HepG2 (cell line): ENCODE results near the gene NPC1. TPM values are rescaled to one million over a fixed set of nuclear protein-coding genes. Genes with fewer than 3 reads are reported as not detected.

Experiments
- ATAC-seq: fragments of 200-7000 bp; cut with Tn5 transposase; 3 replicates; pipeline ENCODE4 v1.9.1; 2020; ENCODE audit warnings: mild to moderate bottlenecking, moderate library complexity
- Bru-seq: library from RNA; stranded (reverse); fragments of 400-500 nt; gene quantifications from one replicate; lab custom pipeline; 2021; lab: Mats Ljungman, UMichigan
- BruChase-seq, 2 experiments: library from RNA; stranded (reverse); fragments of 400-500 nt; gene quantifications; one replicate each; lab custom pipeline; 2021; lab: Mats Ljungman, UMichigan
- BruUV-seq: library from RNA; stranded (reverse); fragments of 400-500 nt; replicated peaks from 2 replicates; lab custom pipeline; 2021; lab: Mats Ljungman, UMichigan
- CTCF ChIA-PET: fragments of 300-600 bp; formaldehyde crosslinking; extraction: SDS; loops from one replicate; lab custom pipeline; 2021; ENCODE audit warnings: low total read pairs, inconsistent platforms, low intra/inter-chr PET ratio; lab: Yijun Ruan, JAX
- POLR2A ChIA-PET: fragments of 350-600 bp; sonication (Branson Sonifier 250); formaldehyde crosslinking; loops from one replicate; lab custom pipeline; 2020; ENCODE audit warnings: antibody characterized with exemption, inconsistent platforms; lab: Yijun Ruan, JAX
- DNase-seq: peaks from one replicate; pipeline ENCODE4 v3.0.0-alpha.2; 2015; ENCODE audit warnings: low spot score
- FAIRE-seq: peaks from 3 replicates; lab custom pipeline; 2011; peaks lifted over from hg19 to GRCh38; lab: Jason Lieb, UNC
- H2AFZ ChIP-seq: one replicate; pipeline ENCODE4 v1.6.1; 2011; ENCODE audit warnings: low read length, inconsistent platforms
- H3K27ac ChIP-seq: fragments of 300-600 bp; 3 replicates; pipeline ENCODE4 v1.8.0; 2011; ENCODE audit warnings: mixed run types, mild to moderate bottlenecking, mixed read lengths, low read length, inconsistent platforms; ENCODE audit not compliant: insufficient read depth; ENCODE audit errors: extremely low read length
- H3K27me3 ChIP-seq, 2 experiments: fragments of 200-600 bp in 1 of 2; 2 replicates in 1 of 2; 3 replicates in 1 of 2; pipeline versions ENCODE4 v1.6.0 to v1.8.0; 2011; ENCODE audit warnings: low read length in 2 of 2, mild to moderate bottlenecking in 2 of 2, moderate library complexity in 2 of 2, inconsistent platforms in 1 of 2; ENCODE audit not compliant: insufficient read depth in 2 of 2, control insufficient read depth in 1 of 2
- H3K36me3 ChIP-seq, 2 experiments: fragments of 200-600 bp in 1 of 2; replicated peaks in 1 of 2; 2 replicates in 1 of 2; 3 replicates in 1 of 2; pipeline versions ENCODE4 v1.5.1 to v1.8.0; 2011; ENCODE audit warnings: low read length in 2 of 2, inconsistent platforms in 1 of 2; ENCODE audit not compliant: insufficient read depth in 2 of 2, control insufficient read depth in 1 of 2
- H3K4me1 ChIP-seq: 2 replicates; pipeline ENCODE4 v1.5.1; 2012; ENCODE audit warnings: low read length, inconsistent platforms; ENCODE audit not compliant: insufficient read depth
- H3K4me2 ChIP-seq: 2 replicates; pipeline ENCODE4 v1.6.0; 2011; ENCODE audit warnings: low read depth, low read length, inconsistent platforms
- H3K4me3 ChIP-seq, 3 experiments: fragments of 200-600 bp in 1 of 3; sonication (generic), shearing (Covaris generic) in 1 of 3; replicated peaks in 1 of 3; 2 replicates each; pipeline ENCODE4 v1.5.1; 2011 to 2016; ENCODE audit warnings: low read length in 3 of 3, inconsistent platforms in 2 of 3, low read depth in 2 of 3, mild to moderate bottlenecking in 2 of 3, control low read depth in 1 of 3, mixed read lengths in 1 of 3; ENCODE audit not compliant: insufficient read depth in 1 of 3
- H3K79me2 ChIP-seq: one replicate; pipeline ENCODE4 v1.6.1; 2011; ENCODE audit warnings: low read length, inconsistent platforms; ENCODE audit not compliant: insufficient read depth
- H3K9ac ChIP-seq: 2 replicates; pipeline ENCODE4 v1.6.0; 2011; ENCODE audit warnings: mild to moderate bottlenecking, low read depth, low read length, inconsistent platforms; ENCODE audit not compliant: insufficient read depth
- H3K9me3 ChIP-seq: 2 replicates; pipeline ENCODE4 v1.5.1; 2012; ENCODE audit warnings: mild to moderate bottlenecking, low read length
- H4K20me1 ChIP-seq: 2 replicates; pipeline ENCODE4 v1.6.0; 2011; ENCODE audit warnings: inconsistent platforms, mild to moderate bottlenecking, low read length, moderate library complexity; ENCODE audit not compliant: insufficient read depth
- FOXC1 ChIP-seq: sonication (generic); formaldehyde crosslinking; IDR thresholded peaks from 2 replicates; pipeline ENCODE4 v1.8.0; 2022; ENCODE audit warnings: mild to moderate bottlenecking, missing genetic modification reagents, borderline replicate concordance
- HIVEP1 ChIP-seq: sonication (generic); formaldehyde crosslinking; IDR thresholded peaks from 2 replicates; pipeline ENCODE4 v1.4.0; 2020; ENCODE audit warnings: mild to moderate bottlenecking, missing genetic modification reagents
- MED13 ChIP-seq: sonication (generic); formaldehyde crosslinking; IDR thresholded peaks from 2 replicates; pipeline ENCODE4 v1.5.0; 2020; ENCODE audit warnings: missing genetic modification reagents
- PHF5A ChIP-seq: IDR thresholded peaks from one replicate; pipeline ENCODE4 v1.6.1; 2018; ENCODE audit warnings: low read depth, missing genetic modification reagents; ENCODE audit not compliant: unreplicated experiment
- POLR2A ChIP-seq, 2 experiments: IDR thresholded peaks; 2 replicates each; pipeline ENCODE4 v1.6.1; 2011; ENCODE audit warnings: low read depth in 2 of 2, low read length in 2 of 2, mild to moderate bottlenecking in 1 of 2, moderate library complexity in 1 of 2; ENCODE audit not compliant: insufficient read depth in 1 of 2
- POLR2G ChIP-seq: fragments of 200-400 bp; formaldehyde crosslinking; IDR thresholded peaks from 2 replicates; pipeline ENCODE4 v1.6.1; 2018; ENCODE audit warnings: mild to moderate bottlenecking, low read depth, low read length, moderate library complexity
- ZNF264 ChIP-seq: sonication (generic); formaldehyde crosslinking; IDR thresholded peaks from 2 replicates; pipeline ENCODE4 v1.4.0; 2020; ENCODE audit warnings: missing genetic modification reagents
- ZNF557 ChIP-seq: sonication (generic); formaldehyde crosslinking; IDR thresholded peaks from 2 replicates; pipeline ENCODE4 v1.4.0; 2020; ENCODE audit warnings: missing genetic modification reagents
- WGBS: methylation state at CpG from one replicate; pipeline ENCODE4 v1.1.6; 2017; ENCODE audit warnings: low lambda C conversion rate; 5-methylcytosine and 5-hydroxymethylcytosine counted together
- in situ Hi-C: cut with HindIII; loops from 2 replicates; pipeline ENCODE4 v1.10.0; 2017; ENCODE audit warnings: low pct_unique_long_range_greater_than_20kb; ENCODE audit not compliant: extremely low pct_ligation_motif_present
- intact Hi-C: fragments of 100-400 bp; cut with micrococcal nuclease; formaldehyde crosslinking; loops from one replicate; pipeline ENCODE4 v1.10.0; 2022; ENCODE audit not compliant: unreplicated experiment
- long read RNA-seq, 2 experiments: library from RNA in 1 of 2; library from polyadenylated mRNA in 1 of 2; stranded (forward) in 1 of 2; unstranded in 1 of 2; transcript quantifications; one replicate each; pipeline ENCODE4 v2.0.0, GENCODE V29; 2019 to 2022
- polyA minus RNA-seq, 3 experiments: library from RNA; depleted of rRNA, polyadenylated mRNA; stranded (reverse); fragments of >200 nt; gene quantifications; 2 replicates each; pipeline ENCODE4 v1.2.3, GENCODE V29; 2011; ENCODE audit warnings: low replicate concordance in 1 of 3
- polyA plus RNA-seq, 8 experiments: library from polyadenylated mRNA; depleted of rRNA in 3 of 8; stranded (reverse) in 7 of 8; unstranded in 1 of 8; fragments of >200 nt; fragmentation: Illumina TruSeq in 4 of 8; extraction: Trizol in 4 of 8; gene quantifications; 2 replicates each; pipeline versions ENCODE4 v1.2.1 to v1.2.3, GENCODE V29; 2011 to 2016; ENCODE audit warnings: low read depth in 4 of 8, missing spikeins in 1 of 8, mixed read lengths in 1 of 8; ENCODE audit not compliant: insufficient read depth in 1 of 8
- total RNA-seq, 5 experiments: library from RNA; depleted of rRNA; stranded (reverse); fragments of >200 nt; fragmentation: Illumina TruSeq; extraction: Trizol; gene quantifications; 2 replicates each; pipeline ENCODE4 v1.2.3, GENCODE V29; 2016; ENCODE audit warnings: low read depth in 1 of 5
- TF ChIP-seq, protein P1 (sequence below): sonication (generic); formaldehyde crosslinking; conservative IDR thresholded peaks from 2 replicates; pipeline ENCODE4 v1.8.0; 2022; ENCODE audit warnings: mild to moderate bottlenecking, moderate library complexity, missing genetic modification reagents
- TF ChIP-seq, protein P2 (sequence below): IDR thresholded peaks from 2 replicates; pipeline ENCODE4 v1.6.1; 2016; ENCODE audit warnings: low read depth, borderline replicate concordance
- TF ChIP-seq, protein P3 (sequence below): sonication (generic); formaldehyde crosslinking; IDR thresholded peaks from 2 replicates; pipeline ENCODE4 v1.4.0; 2020; ENCODE audit warnings: mild to moderate bottlenecking, missing genetic modification reagents

Gene NPC1
- 28.6 and 46.5 TPM in 2 replicates for total RNA-seq (2016; rRNA removed; fragmentation: Illumina TruSeq; extraction: Trizol)
- 8.3 and 10.0 TPM in 2 replicates for total RNA-seq (2016; cell fraction: cytosol; rRNA removed; fragmentation: Illumina TruSeq; extraction: Trizol; ENCODE audit: low read depth)
- 22.8 and 44.6 TPM in 2 replicates for total RNA-seq (2016; cell fraction: insoluble cytoplasmic fraction; rRNA removed; fragmentation: Illumina TruSeq; extraction: Trizol)
- total RNA-seq (2016; cell fraction: membrane; rRNA removed; fragmentation: Illumina TruSeq; extraction: Trizol): 11.8 and 17.8 TPM in 2 replicates
- total RNA-seq (2016; cell fraction: nucleus; rRNA removed; fragmentation: Illumina TruSeq; extraction: Trizol): 80.8 and 107 TPM in 2 replicates
- 114 and 121 TPM in 2 replicates for polyA plus RNA-seq (2011; rRNA removed)
- 149 and 162 TPM in 2 replicates for polyA plus RNA-seq (2011; cell fraction: cytosol; rRNA removed)
- 224 and 235 TPM in 2 replicates for polyA plus RNA-seq (2011; cell fraction: nucleus; rRNA removed)
- 89.5 and 105 TPM in 2 replicates for polyA plus RNA-seq (2012)
- polyA plus RNA-seq (2016; cell fraction: cytosol; fragmentation: Illumina TruSeq; extraction: Trizol; ENCODE audit: low read depth): 2.8 and 3.1 TPM in 2 replicates
- polyA plus RNA-seq (2016; cell fraction: insoluble cytoplasmic fraction; fragmentation: Illumina TruSeq; extraction: Trizol; ENCODE audit: low read depth): 16.2 and 18.5 TPM in 2 replicates
- polyA plus RNA-seq (2016; cell fraction: membrane; fragmentation: Illumina TruSeq; extraction: Trizol; ENCODE audit: low read depth): 4.5 and 6.4 TPM in 2 replicates
- 80.1 and 82.3 TPM in 2 replicates for polyA plus RNA-seq (2016; cell fraction: nucleus; fragmentation: Illumina TruSeq; extraction: Trizol; ENCODE audit: insufficient read depth, low read depth)
- polyA minus RNA-seq (2011; rRNA and poly(A)+ RNA removed; ENCODE audit: low replicate concordance): 256 and 622 TPM in 2 replicates
- polyA minus RNA-seq (2011; cell fraction: cytosol; rRNA and poly(A)+ RNA removed): 144 and 165 TPM in 2 replicates
- 343 and 354 TPM in 2 replicates for polyA minus RNA-seq (2011; cell fraction: nucleus; rRNA and poly(A)+ RNA removed)
- Bru-seq, nascent RNA: percentile 93 among the genes with signal in this experiment
- BruChase-seq, experiment 1, labeled RNA remaining after a 6-hour chase: percentile 92 among the genes with signal in this experiment
- percentile 91 among the genes with signal in this experiment for BruChase-seq, experiment 2, labeled RNA remaining after a 2-hour chase
- long read RNA-seq, experiment 1, full-length matches to known transcripts: 7 of 31 reads
- long read RNA-seq, experiment 1, partial matches to known transcripts: 14 of 31 reads
- long read RNA-seq, experiment 1, other reads (novel, unspliced or antisense): 10 of 31 reads
- long read RNA-seq, experiment 2, full-length matches to known transcripts: 45 of 255 reads
- long read RNA-seq, experiment 2, partial matches to known transcripts: 89 of 255 reads
- long read RNA-seq, experiment 2, other reads (novel, unspliced or antisense): 121 of 255 reads

DNA sequence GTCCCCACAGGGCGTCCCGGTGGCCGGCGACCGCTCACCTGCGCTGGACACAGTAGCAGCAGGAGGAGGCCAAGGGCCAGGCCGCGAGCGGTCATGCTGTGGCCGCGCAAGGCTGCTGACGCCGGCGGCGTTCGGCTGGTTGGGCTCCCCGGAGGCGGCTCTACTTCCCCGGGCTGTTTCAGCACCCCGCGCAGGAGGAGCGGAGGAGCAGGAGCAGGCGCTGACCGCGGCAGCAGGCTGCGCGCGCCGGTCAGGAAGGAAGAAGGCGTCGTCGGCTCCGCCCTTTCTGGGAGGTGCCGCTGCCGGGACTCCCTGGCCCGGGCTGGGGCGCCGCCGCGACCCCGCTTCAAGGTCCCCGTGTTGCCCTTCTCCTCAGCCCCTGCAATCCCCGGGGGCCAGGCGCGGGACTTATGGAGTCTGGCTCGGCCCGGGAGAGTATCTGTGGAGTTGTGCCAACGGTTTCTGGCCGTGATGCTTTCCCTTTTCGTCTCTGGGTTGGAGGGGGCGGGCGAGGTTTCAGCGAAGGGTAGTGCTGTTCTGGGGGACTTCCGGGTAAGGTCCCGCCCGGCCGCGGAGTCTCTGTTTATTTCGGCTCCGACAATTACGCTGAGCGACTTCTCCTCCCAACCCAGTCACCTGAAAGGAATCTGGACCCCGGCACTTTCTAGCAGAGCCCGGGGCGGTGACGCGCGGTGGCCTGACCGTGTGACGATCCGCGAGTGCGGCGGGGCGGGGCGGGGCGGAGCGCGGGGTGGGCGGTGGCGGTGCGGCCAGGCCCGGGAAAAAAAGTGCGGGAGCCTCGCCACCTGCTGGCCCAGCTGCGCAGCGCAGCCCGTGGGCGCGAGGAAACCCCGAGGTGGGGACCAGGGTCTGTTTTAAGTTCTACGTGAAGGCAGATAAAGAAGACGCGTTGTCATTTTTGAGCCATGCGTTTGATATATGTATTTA lies at the start of gene NPC1:
Gene NPC1 (minus strand): TSS at position 258 of the 948 bp plus-strand sequence. CDS start 163 bp downstream, at position 95.
- Histone ChIP-seq H3K9ac (peak within 1 kb of the TSS; percentile 100), H3K79me2 (peaks cover 46% of the 10 kb centered on the region), H2AFZ (peak within 1 kb of the TSS; percentile 97), H3K27me3 (peaks cover 0 to 5% of the 10 kb centered on the region in 2 experiments; a peak in 1 of 5 replicates), H3K27ac (peak within 1 kb of the TSS; percentile 100), H3K4me1 (peaks cover 58% of the 10 kb centered on the region), H3K4me2 (peak within 1 kb of the TSS; percentile 86), H3K9me3 (no peaks in the 10 kb centered on the region), H3K4me3 (peak within 1 kb of the TSS; percentile 85 to 99 (median 96)), H3K36me3 (peaks cover 0 to 8% of the 10 kb centered on the region in 2 experiments; a peak in 1 of 5 replicates), H4K20me1 (peaks cover 12% of the 10 kb centered on the region)
- ChIA-PET CTCF (interaction anchor here (0.8 to 1.1 kb wide), 2 partner anchors 71 kb away, joined by 4 read pairs; no protein-coding TSS in a partner anchor), POLR2A (interaction anchor here (0.7 to 3.3 kb wide), 8 partner anchors 17 to 406 kb away, joined by 3 to 25 read pairs (median 4); partner anchors contain the start of gene RMC1)
- under 1% methylated on average over 14 of the region's 95 CpGs for WGBS
- DNase-seq (peak; percentile 94), ATAC-seq (peak; percentile 92), FAIRE-seq (no peak)
- in situ Hi-C loops (loop anchor here (5.0 kb wide), 2 partner anchors 39 to 69 kb away; no protein-coding TSS in a partner anchor), intact Hi-C loops (loop anchor here (1.0 to 2.0 kb wide), 3 partner anchors 30 to 70 kb away; no protein-coding TSS in a partner anchor)
- BruUV-seq: no TSS peak
- TF ChIP-seq ZNF264: peak; percentile 67; the same call in 1 of the 2 replicates
- TF ChIP-seq HIVEP1 (CRISPR knock-in tag): peak; percentile 94
- TF ChIP-seq, protein P1, sequence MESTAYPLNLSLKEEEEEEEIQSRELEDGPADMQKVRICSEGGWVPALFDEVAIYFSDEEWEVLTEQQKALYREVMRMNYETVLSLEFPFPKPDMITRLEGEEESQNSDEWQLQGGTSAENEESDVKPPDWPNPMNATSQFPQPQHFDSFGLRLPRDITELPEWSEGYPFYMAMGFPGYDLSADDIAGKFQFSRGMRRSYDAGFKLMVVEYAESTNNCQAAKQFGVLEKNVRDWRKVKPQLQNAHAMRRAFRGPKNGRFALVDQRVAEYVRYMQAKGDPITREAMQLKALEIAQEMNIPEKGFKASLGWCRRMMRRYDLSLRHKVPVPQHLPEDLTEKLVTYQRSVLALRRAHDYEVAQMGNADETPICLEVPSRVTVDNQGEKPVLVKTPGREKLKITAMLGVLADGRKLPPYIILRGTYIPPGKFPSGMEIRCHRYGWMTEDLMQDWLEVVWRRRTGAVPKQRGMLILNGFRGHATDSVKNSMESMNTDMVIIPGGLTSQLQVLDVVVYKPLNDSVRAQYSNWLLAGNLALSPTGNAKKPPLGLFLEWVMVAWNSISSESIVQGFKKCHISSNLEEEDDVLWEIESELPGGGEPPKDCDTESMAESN (CRISPR knock-in tag): peak; percentile 72
- TF ChIP-seq MED13 (CRISPR knock-in tag): 0 out of 2 replicates have a peak, but pooled peaks have one; percentile 20
- TF ChIP-seq, protein P2, sequence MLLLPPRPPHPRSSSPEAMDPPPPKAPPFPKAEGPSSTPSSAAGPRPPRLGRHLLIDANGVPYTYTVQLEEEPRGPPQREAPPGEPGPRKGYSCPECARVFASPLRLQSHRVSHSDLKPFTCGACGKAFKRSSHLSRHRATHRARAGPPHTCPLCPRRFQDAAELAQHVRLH (CRISPR knock-in tag): peak; percentile 61; the same call in 1 of the 2 replicates
- TF ChIP-seq, protein P3, sequence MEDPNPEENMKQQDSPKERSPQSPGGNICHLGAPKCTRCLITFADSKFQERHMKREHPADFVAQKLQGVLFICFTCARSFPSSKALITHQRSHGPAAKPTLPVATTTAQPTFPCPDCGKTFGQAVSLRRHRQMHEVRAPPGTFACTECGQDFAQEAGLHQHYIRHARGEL (CRISPR knock-in tag): no peak
- TF ChIP-seq PHF5A (CRISPR knock-in tag): peak; percentile 68
- TF ChIP-seq POLR2A (IDR thresholded peaks at IDR 0.05; ENCODE audit: insufficient read depth in 1 of 2, low read depth in 2 of 2, low read length in 2 of 2): peak; percentile 72 to 73
- peak; percentile 89 for TF ChIP-seq POLR2G
- TF ChIP-seq ZNF557: no peak; the same call in 1 of the 2 replicates
- TF ChIP-seq FOXC1: no peak; the same call in 1 of the 2 replicates
